GM23248 (cell line): ENCODE results near the gene RPS6KA5. TPM values are rescaled to one million over a fixed set of nuclear protein-coding genes. Genes with fewer than 3 reads are reported as not detected.
A peak's percentile ranks its signal among the peaks of the same experiment; 100 is the strongest.

ENCODE experiments used
- DNase-seq: peaks from one replicate; pipeline ENCODE4 v3.0.0-alpha.2; 2015
- H2AFZ ChIP-seq: fragments of 200-600 bp; sonication (generic); 2 replicates; pipeline ENCODE4 v1.6.1; 2016; ENCODE audit warnings: antibody characterized with exemption
- H3F3A ChIP-seq: fragments of 200-600 bp; sonication (generic); 2 replicates; pipeline ENCODE4 v1.6.1; 2016; ENCODE audit warnings: mild to moderate bottlenecking, antibody characterized with exemption, mixed run types; ENCODE audit not compliant: insufficient read depth
- H3K27ac ChIP-seq: fragments of 200-600 bp; sonication (generic); 2 replicates; pipeline ENCODE4 v1.5.1; 2016; ENCODE audit warnings: mild to moderate bottlenecking
- H3K27me3 ChIP-seq: fragments of 200-600 bp; sonication (generic); replicated peaks from 2 replicates; pipeline ENCODE4 v1.6.1; 2016; ENCODE audit warnings: mild to moderate bottlenecking; ENCODE audit not compliant: insufficient read depth
- H3K36me3 ChIP-seq: fragments of 200-600 bp; sonication (generic); 2 replicates; pipeline ENCODE4 v1.6.1; 2016; ENCODE audit warnings: low read depth, mild to moderate bottlenecking
- H3K4me1 ChIP-seq: fragments of 200-600 bp; sonication (generic); 2 replicates; pipeline ENCODE4 v1.6.1; 2016; ENCODE audit warnings: mild to moderate bottlenecking; ENCODE audit not compliant: insufficient read depth
- H3K4me2 ChIP-seq: fragments of 200-600 bp; sonication (generic); one replicate; pipeline ENCODE4 v1.6.1; 2016; ENCODE audit warnings: mild to moderate bottlenecking; ENCODE audit not compliant: unreplicated experiment
- H3K4me3 ChIP-seq: fragments of 200-600 bp; sonication (generic); 2 replicates; pipeline ENCODE4 v1.5.1; 2016; ENCODE audit warnings: mild to moderate bottlenecking
- H3K79me2 ChIP-seq: fragments of 200-600 bp; sonication (generic); 2 replicates; pipeline ENCODE4 v1.6.1; 2016; ENCODE audit warnings: mild to moderate bottlenecking; ENCODE audit not compliant: insufficient read depth
- H3K9ac ChIP-seq: fragments of 200-600 bp; sonication (generic); 2 replicates; pipeline ENCODE4 v1.6.1; 2016; ENCODE audit warnings: mild to moderate bottlenecking
- H3K9me2 ChIP-seq: fragments of 200-600 bp; sonication (generic); 2 replicates; pipeline ENCODE4 v1.6.1; 2016; ENCODE audit warnings: mixed run types, mild to moderate bottlenecking, moderate library complexity; ENCODE audit not compliant: insufficient read depth
- H3K9me3 ChIP-seq: fragments of 200-600 bp; sonication (generic); one replicate; pipeline ENCODE4 v1.6.1; 2017; ENCODE audit warnings: low read depth
- H4K20me1 ChIP-seq: fragments of 200-600 bp; sonication (generic); 2 replicates; pipeline ENCODE4 v1.6.0; 2016; ENCODE audit not compliant: insufficient read depth
- EZH2 ChIP-seq: fragments of 200-600 bp; sonication (generic); IDR thresholded peaks from 2 replicates; pipeline ENCODE4 v1.6.1; 2018; ENCODE audit warnings: antibody characterized with exemption, mild to moderate bottlenecking; ENCODE audit not compliant: insufficient read depth, poor library complexity, severe bottlenecking
- EZH2phosphoT487 ChIP-seq: fragments of 200-600 bp; sonication (generic); IDR thresholded peaks from 2 replicates; pipeline ENCODE4 v1.6.1; 2018; ENCODE audit warnings: antibody characterized with exemption, moderate library complexity, mild to moderate bottlenecking, low read depth; ENCODE audit not compliant: insufficient read depth
- WGBS, 2 experiments: methylation state at CpG; one replicate each; pipeline ENCODE4 v1.1.6; 2015 to 2017; ENCODE audit warnings: low lambda C conversion rate in 2 of 2, low coverage in 1 of 2; ENCODE audit errors: missing lambda C conversion rate in 2 of 2; 5-methylcytosine and 5-hydroxymethylcytosine counted together
- in situ Hi-C: fragments of 300-500 bp; cut with MboI; formaldehyde crosslinking; loops from 2 replicates; pipeline ENCODE4 v1.15.0; 2020
- polyA plus RNA-seq: library from polyadenylated mRNA; unstranded; fragments of >200 nt; fragmentation: Nextera tagmentation; extraction: Ambion mirVana; gene quantifications from 2 replicates; pipeline ENCODE4 v1.2.1, GENCODE V29; 2016
- total RNA-seq: library from RNA; depleted of rRNA; stranded (reverse); fragments of >200 nt; shearing (Covaris generic); gene quantifications from 2 replicates; pipeline ENCODE4 v1.2.3, GENCODE V29; 2014

Gene RPS6KA5
- total and polyA plus RNA-seq, 2 experiments from 2014 or later: 0.54 to 1.2 TPM

DNA sequence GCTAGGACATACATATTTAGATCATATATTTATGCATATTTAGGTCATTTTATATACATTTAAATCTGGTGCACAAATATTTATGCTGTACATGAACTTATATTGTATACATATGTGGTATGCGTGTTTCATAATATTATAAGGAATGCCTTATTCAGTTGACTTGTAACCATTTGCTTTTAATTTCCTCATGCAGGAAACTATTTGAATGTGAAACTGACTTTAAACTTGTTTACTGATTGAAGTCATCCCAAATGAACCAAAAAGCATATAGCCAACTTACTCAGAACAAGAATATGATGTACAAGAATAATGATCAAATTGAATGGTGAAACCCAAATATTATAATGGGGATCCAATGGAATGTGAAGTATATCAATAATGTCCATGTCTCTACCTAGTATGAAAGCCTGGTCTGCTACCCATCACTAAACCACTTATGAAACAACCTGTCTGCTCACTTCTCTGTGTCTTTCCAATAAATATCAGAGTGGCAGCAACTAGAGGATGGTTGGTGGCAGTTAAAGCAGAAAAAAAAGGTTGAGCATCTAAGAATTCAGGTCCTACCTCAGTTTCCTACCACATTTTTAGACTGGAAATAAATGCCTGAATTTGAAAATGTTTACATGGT lies 38.3 kb downstream of the RPS6KA5 start:
- in situ Hi-C loops: no loop called here
- Histone ChIP-seq H3K36me3 (no peaks in the 10 kb centered on the region), H3F3A (peaks cover 10% of the 10 kb centered on the region; the same call in 1 of the 2 replicates), H3K27me3 (no peaks in the 10 kb centered on the region), H3K9ac (peak overlapping the region; percentile 51), H4K20me1 (no peaks in the 10 kb centered on the region), H2AFZ (peak overlapping the region; percentile 75), H3K4me1 (no peaks in the 10 kb centered on the region), H3K79me2 (no peaks in the 10 kb centered on the region), H3K9me3 (no peaks in the 10 kb centered on the region), H3K27ac (peak overlapping the region; percentile 19; the same call in 1 of the 2 replicates), H3K4me2 (peak overlapping the region; percentile 76), H3K4me3 (peak overlapping the region; percentile 61), H3K9me2 (no peaks in the 10 kb centered on the region)
- 46 to 58% methylated on average over 1 of the region's 1 CpG for WGBS, 2 experiments
- DNase-seq: peak; percentile 6
- no peak for TF ChIP-seq EZH2phosphoT487
- no peak for TF ChIP-seq EZH2

DNA sequence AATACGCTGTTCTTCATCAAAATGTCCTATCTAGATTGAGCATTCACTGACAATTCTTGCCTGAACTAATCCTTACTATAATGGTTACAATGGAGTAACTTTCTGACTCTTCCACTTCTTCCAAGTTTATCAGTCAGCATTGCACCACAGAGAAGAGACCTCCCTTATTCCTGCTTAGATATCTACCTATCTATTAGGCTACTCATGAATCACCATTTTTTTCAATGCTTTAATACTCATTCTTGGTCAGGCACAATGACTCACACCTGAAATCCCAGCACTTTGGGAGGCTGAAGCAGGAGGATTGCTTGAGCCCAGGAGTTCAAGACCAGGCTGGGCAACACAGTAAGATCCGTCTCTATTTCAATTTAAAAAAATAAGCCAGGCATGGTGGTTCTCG lies 39.3 kb downstream of the RPS6KA5 start:
- Histone ChIP-seq H3K36me3 (no peaks in the 10 kb centered on the region), H2AFZ (no peak overlapping the region), H3K27me3 (no peaks in the 10 kb centered on the region), H3K9me3 (no peaks in the 10 kb centered on the region), H3K27ac (no peak overlapping the region), H3F3A (peaks cover 10% of the 10 kb centered on the region; the same call in 1 of the 2 replicates), H3K4me1 (no peaks in the 10 kb centered on the region), H3K4me2 (no peak overlapping the region), H3K9ac (no peak overlapping the region), H3K9me2 (no peaks in the 10 kb centered on the region), H3K4me3 (no peak overlapping the region), H3K79me2 (no peaks in the 10 kb centered on the region), H4K20me1 (no peaks in the 10 kb centered on the region)
- in situ Hi-C loops: no loop called here
- peak; percentile 23 for DNase-seq
- 95 to 97% methylated on average over 3 of the region's 3 CpGs for WGBS, 2 experiments
- TF ChIP-seq EZH2phosphoT487 (no peak), EZH2 (no peak)

DNA sequence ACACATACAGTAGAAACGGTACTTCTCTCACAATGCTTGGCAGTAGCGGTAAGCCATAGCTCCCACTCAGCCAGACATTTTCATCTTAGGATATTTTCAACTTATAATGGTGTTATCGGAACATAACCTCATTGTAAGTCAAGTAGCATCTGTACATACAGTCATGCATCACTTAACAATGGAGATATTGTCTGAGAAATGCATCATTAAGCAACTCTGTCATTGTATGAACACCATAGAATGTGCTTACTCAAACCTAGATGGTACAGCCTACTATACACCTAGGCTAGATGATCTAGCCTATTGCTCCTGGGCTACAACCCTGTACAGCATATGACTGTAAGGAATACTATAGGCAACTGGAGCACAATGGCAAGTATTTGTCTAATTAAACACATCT lies 40.8 kb downstream of the RPS6KA5 start:
- no peaks in the 10 kb centered on the region for H3K9me2 ChIP-seq
- no peaks in the 10 kb centered on the region for H3K79me2 ChIP-seq
- no peak for TF ChIP-seq EZH2phosphoT487
- no peak overlapping the region for H3K4me3 ChIP-seq
- in situ Hi-C loops: no loop called here
- DNase-seq: no peak
- H3K9ac ChIP-seq: no peak overlapping the region
- no peak overlapping the region for H3K27ac ChIP-seq
- no peaks in the 10 kb centered on the region for H4K20me1 ChIP-seq
- H3K4me1 ChIP-seq: no peaks in the 10 kb centered on the region
- peaks cover 10% of the 10 kb centered on the region; the same call in 1 of the 2 replicates for H3F3A ChIP-seq
- H3K27me3 ChIP-seq: no peaks in the 10 kb centered on the region
- H3K4me2 ChIP-seq: no peak overlapping the region
- H3K36me3 ChIP-seq: no peaks in the 10 kb centered on the region
- WGBS, 2 experiments: 94 to 97% methylated on average over 3 of the region's 3 CpGs
- no peak overlapping the region for H2AFZ ChIP-seq
- H3K9me3 ChIP-seq: no peaks in the 10 kb centered on the region

DNA sequence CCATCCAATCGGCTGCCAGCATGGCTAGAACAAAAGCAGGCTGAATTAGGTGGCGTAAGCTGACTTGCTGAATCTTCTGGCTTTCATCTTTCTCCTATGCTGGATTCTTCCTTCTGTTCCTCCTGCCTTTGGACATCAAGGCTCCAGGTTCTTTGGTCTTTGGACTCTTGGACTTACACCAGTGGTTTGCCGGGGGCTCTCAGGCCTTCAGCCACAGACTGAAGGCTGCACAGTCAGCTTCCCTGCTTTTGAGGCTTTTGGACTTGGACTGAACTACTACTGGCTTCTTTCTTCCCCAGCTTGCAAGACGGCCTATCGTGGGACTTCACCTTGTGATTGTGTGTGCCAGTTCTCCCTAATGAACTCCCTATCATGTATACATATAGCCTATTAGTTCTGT lies 42.0 kb downstream of the RPS6KA5 start:
- no peak overlapping the region for H3K9ac ChIP-seq
- DNase-seq: no peak
- no peaks in the 10 kb centered on the region for H3K79me2 ChIP-seq
- peaks cover 10% of the 10 kb centered on the region; the same call in 1 of the 2 replicates for H3F3A ChIP-seq
- H3K27me3 ChIP-seq: no peaks in the 10 kb centered on the region
- H3K9me3 ChIP-seq: no peaks in the 10 kb centered on the region
- in situ Hi-C loops: no loop called here
- no peak for TF ChIP-seq EZH2
- TF ChIP-seq EZH2phosphoT487: no peak
- no peak overlapping the region for H3K4me2 ChIP-seq
- H3K27ac ChIP-seq: no peak overlapping the region
- no peaks in the 10 kb centered on the region for H4K20me1 ChIP-seq
- WGBS, 2 experiments: 93 to 96% methylated on average over 5 of the region's 5 CpGs
- no peak overlapping the region for H3K4me3 ChIP-seq
- no peak overlapping the region for H2AFZ ChIP-seq
- no peaks in the 10 kb centered on the region for H3K4me1 ChIP-seq
- no peaks in the 10 kb centered on the region for H3K9me2 ChIP-seq
- H3K36me3 ChIP-seq: no peaks in the 10 kb centered on the region
